Hepatocyte (in vitro differentiated cells): ENCODE measurements around the gene KIAA1755. TPM values are rescaled to one million over a fixed set of nuclear protein-coding genes. Genes with fewer than 3 reads are reported as not detected.
A peak's percentile ranks its signal among the peaks of the same experiment; 100 is the strongest.

ENCODE experiments used
- DNase-seq: peaks from one replicate; pipeline ENCODE4 v3.0.0-alpha.2; 2016; ENCODE audit warnings: low spot score
- H2AFZ ChIP-seq: fragments of 200-600 bp; sonication (generic); 2 replicates; pipeline ENCODE4 v1.6.0; 2016; ENCODE audit warnings: antibody characterized with exemption, mild to moderate bottlenecking
- H3K27ac ChIP-seq: fragments of 200-600 bp; sonication (generic); 2 replicates; pipeline ENCODE4 v1.5.1; 2016; ENCODE audit warnings: mild to moderate bottlenecking
- H3K27me3 ChIP-seq: fragments of 200-600 bp; sonication (generic); 2 replicates; pipeline ENCODE4 v1.6.1; 2016
- H3K36me3 ChIP-seq: fragments of 200-600 bp; sonication (generic); replicated peaks from 2 replicates; pipeline ENCODE4 v1.5.1; 2016; ENCODE audit warnings: low read depth; ENCODE audit not compliant: insufficient read depth
- H3K4me1 ChIP-seq: fragments of 200-600 bp; sonication (generic); 2 replicates; pipeline ENCODE4 v1.5.1; 2016; ENCODE audit warnings: mild to moderate bottlenecking, moderate library complexity; ENCODE audit not compliant: insufficient read depth
- H3K4me2 ChIP-seq: fragments of 200-600 bp; sonication (generic); 2 replicates; pipeline ENCODE4 v1.6.0; 2016
- H3K4me3 ChIP-seq: fragments of 200-600 bp; sonication (generic); 2 replicates; pipeline ENCODE4 v1.5.1; 2016; ENCODE audit warnings: mild to moderate bottlenecking
- H3K79me2 ChIP-seq: fragments of 200-600 bp; sonication (generic); 2 replicates; pipeline ENCODE4 v1.6.0; 2017; ENCODE audit warnings: mild to moderate bottlenecking
- H3K9me2 ChIP-seq: fragments of 200-600 bp; sonication (generic); replicated peaks from 2 replicates; pipeline ENCODE4 v1.6.0; 2017; ENCODE audit warnings: mild to moderate bottlenecking; ENCODE audit not compliant: insufficient read depth
- H3K9me3 ChIP-seq: fragments of 200-600 bp; sonication (generic); 2 replicates; pipeline ENCODE4 v1.5.1; 2016; ENCODE audit warnings: low read depth, mild to moderate bottlenecking
- H4K20me1 ChIP-seq: fragments of 200-600 bp; sonication (generic); 2 replicates; pipeline ENCODE4 v1.6.0; 2016; ENCODE audit warnings: mild to moderate bottlenecking; ENCODE audit not compliant: insufficient read depth, poor library complexity, severe bottlenecking
- CTCF ChIP-seq: fragments of 200-600 bp; sonication (generic); IDR thresholded peaks from 2 replicates; pipeline ENCODE4 v1.5.1; 2016; ENCODE audit warnings: antibody characterized with exemption, mild to moderate bottlenecking; ENCODE audit not compliant: poor library complexity
- EZH2 ChIP-seq: fragments of 200-600 bp; sonication (generic); IDR thresholded peaks from 2 replicates; pipeline ENCODE4 v1.6.1; 2016; ENCODE audit warnings: antibody characterized with exemption, mild to moderate bottlenecking, borderline replicate concordance
- EZH2phosphoT487 ChIP-seq: fragments of 200-600 bp; sonication (generic); IDR thresholded peaks from one replicate; pipeline ENCODE4 v1.6.1; 2018; ENCODE audit warnings: antibody characterized with exemption, mild to moderate bottlenecking, low read depth, moderate library complexity; ENCODE audit not compliant: unreplicated experiment, severe bottlenecking
- WGBS: methylation state at CpG from one replicate; pipeline ENCODE4 v1.1.6; 2016; ENCODE audit warnings: low lambda C conversion rate; ENCODE audit errors: missing lambda C conversion rate; 5-methylcytosine and 5-hydroxymethylcytosine counted together
- polyA plus RNA-seq: library from polyadenylated mRNA; unstranded; fragments of >200 nt; fragmentation: Nextera tagmentation; extraction: Ambion mirVana; gene quantifications from 2 replicates; pipeline ENCODE4 v1.2.1, GENCODE V29; 2016
- total RNA-seq: library from RNA; depleted of rRNA; stranded (reverse); fragments of >200 nt; gene quantifications from 2 replicates; pipeline ENCODE4 v1.2.3, GENCODE V29; 2014

The KIAA1755 gene
- total and polyA plus RNA-seq, 2 experiments from 2014 or later, result 1.6 to 3.4 TPM

DNA sequence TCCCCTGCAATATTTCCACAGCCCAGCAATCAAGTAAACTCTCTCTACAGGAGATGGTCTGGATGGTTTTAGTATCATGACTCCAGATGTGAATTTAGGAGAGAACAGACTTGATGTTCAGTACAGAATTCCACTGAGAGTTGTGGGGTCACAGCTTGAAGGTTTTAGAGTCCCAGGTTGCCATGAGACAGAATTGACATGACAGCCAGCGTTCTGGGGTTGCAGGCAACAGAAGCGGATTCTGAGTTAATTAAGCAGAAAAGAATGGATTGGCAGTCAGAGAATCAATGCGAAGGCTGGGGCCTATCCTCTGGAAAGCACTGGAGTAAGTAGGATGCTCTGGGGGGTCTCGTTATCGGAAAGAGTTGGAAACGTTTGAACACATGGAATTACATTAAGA, 2.4 kb upstream of the KIAA1755 start:
- Histone ChIP-seq H3K4me3 (no peak overlapping the region), H3K9me3 (no peaks in the 10 kb centered on the region), H3K27me3 (peaks cover 21% of the 10 kb centered on the region), H3K9me2 (no peaks in the 10 kb centered on the region), H3K27ac (no peak overlapping the region), H3K4me1 (peaks cover 4% of the 10 kb centered on the region), H3K36me3 (no peaks in the 10 kb centered on the region), H3K79me2 (no peaks in the 10 kb centered on the region), H4K20me1 (no peaks in the 10 kb centered on the region), H3K4me2 (no peak overlapping the region), H2AFZ (no peak overlapping the region)
- TF ChIP-seq CTCF (no peak), EZH2 (no peak), EZH2phosphoT487 (no peak)
- 89% methylated on average over 6 of the region's 6 CpGs for WGBS
- no peak for DNase-seq

GRCh38 chr20:38261054-38261390, 487 bp upstream of the KIAA1755 start:
- Histone ChIP-seq H3K9me2 (no peaks in the 10 kb centered on the region), H3K4me2 (peak overlapping the region; percentile 86), H4K20me1 (no peaks in the 10 kb centered on the region), H2AFZ (no peak overlapping the region), H3K4me3 (no peak overlapping the region), H3K27ac (no peak overlapping the region), H3K79me2 (no peaks in the 10 kb centered on the region), H3K36me3 (no peaks in the 10 kb centered on the region), H3K4me1 (peaks cover 4% of the 10 kb centered on the region), H3K27me3 (peaks cover 21% of the 10 kb centered on the region), H3K9me3 (no peaks in the 10 kb centered on the region)
- 59% methylated on average over 8 of the region's 8 CpGs for WGBS
- no peak for TF ChIP-seq EZH2
- TF ChIP-seq EZH2phosphoT487, result no peak
- no peak for TF ChIP-seq CTCF
- DNase-seq, result no peak

GRCh38 chr20:38260025-38260377, 534 bp downstream of the KIAA1755 start:
- Histone ChIP-seq H3K36me3 (no peaks in the 10 kb centered on the region), H3K9me3 (no peaks in the 10 kb centered on the region), H2AFZ (no peak overlapping the region), H3K4me3 (no peak overlapping the region), H3K27ac (peak overlapping the region; percentile 76), H3K4me1 (peaks cover 4% of the 10 kb centered on the region), H3K27me3 (peaks cover 21% of the 10 kb centered on the region), H3K79me2 (no peaks in the 10 kb centered on the region), H3K9me2 (no peaks in the 10 kb centered on the region), H4K20me1 (no peaks in the 10 kb centered on the region), H3K4me2 (peak overlapping the region; percentile 86)
- no peak for DNase-seq
- TF ChIP-seq CTCF (no peak), EZH2phosphoT487 (no peak), EZH2 (no peak)
- 22% methylated on average over 5 of the region's 5 CpGs for WGBS
